ENCODE measurements around the gene TEX53.
A peak's percentile ranks its signal among the peaks of the same experiment; 100 is the strongest.

TEX53 gene

DNA sequence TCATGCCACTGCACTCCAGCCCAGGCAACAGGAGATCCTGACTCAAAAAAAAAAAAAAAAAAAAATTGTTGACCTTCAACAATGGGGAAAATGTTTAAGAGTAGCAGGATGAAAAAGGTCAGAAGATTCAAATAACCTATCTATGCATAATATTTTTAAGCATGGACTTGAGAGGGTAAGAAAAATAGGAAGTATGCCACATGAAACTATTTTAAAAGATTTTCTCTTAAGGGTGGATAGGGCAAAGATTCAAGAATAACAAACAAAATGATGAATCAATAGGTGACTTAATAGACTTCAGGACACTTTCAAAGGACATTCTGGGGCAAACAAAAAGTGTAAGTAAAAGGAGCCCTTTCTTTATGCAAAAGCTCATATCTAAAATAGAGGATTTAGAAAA lies 21.2 kb upstream of the TEX53 start:
- DNase-seq (ENCODE audit: low read depth), result no peak

DNA sequence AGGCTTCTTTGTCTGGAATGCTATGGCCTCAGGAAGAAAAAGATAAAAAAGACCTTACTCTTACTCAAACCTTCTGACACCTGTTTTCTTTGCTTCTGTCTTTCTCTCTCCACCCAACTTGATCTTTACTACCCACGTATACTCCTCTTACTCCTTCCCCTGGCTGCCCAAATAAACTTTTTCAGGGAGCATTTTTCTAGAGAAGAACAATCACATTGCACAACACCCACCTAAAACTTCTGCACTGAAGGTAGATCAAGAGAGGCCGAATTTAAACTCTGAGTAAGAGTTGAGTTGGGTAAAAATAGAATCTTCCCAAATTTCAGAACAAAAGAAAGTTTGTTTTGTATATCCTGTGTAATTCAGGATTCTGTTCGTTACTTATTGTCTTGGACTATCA lies 20.5 kb upstream of the TEX53 start:
- DNase-seq (ENCODE audit: low read depth), result no peak

DNA sequence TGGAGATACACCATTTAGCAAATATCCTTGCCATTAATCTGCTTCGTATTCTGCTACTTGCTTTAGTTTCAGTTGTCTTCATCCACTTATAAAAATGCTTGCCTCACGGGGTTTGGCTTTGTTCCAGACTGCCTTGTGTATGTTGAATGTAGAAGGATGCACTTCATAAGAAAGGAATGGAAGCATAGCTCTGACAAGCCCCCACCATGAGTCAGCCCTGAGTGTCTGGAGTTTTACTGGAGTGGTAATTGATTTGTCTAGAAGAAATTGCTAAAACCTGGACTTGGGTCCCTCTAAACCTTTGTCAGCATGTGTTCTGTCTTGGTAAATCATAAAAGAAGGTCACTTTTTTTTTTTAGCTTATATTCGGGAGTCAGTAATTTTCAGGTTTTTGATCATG lies 19.8 kb upstream of the TEX53 start:
- DNase-seq (ENCODE audit: low read depth), result no peak

DNA sequence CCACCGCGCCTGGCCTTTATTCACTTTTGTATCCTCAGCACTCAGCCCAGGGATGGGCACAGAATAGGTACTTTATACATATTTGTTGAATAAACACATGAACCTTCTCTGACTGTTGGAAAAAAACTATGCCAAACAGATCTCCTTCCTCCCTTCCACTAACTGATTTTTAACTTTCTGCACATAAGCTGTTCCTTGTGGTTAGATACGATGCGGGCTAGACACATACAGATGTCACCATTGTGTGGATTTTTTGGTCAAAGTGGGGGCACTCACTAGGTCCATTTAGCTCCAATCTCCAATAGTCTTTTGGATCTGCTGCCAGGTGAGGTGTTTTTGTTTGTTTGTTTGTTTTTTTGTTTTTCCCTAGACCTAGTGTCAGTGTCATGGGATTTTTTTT lies 19.3 kb upstream of the TEX53 start:
- DNase-seq (ENCODE audit: low read depth), result no peak

DNA sequence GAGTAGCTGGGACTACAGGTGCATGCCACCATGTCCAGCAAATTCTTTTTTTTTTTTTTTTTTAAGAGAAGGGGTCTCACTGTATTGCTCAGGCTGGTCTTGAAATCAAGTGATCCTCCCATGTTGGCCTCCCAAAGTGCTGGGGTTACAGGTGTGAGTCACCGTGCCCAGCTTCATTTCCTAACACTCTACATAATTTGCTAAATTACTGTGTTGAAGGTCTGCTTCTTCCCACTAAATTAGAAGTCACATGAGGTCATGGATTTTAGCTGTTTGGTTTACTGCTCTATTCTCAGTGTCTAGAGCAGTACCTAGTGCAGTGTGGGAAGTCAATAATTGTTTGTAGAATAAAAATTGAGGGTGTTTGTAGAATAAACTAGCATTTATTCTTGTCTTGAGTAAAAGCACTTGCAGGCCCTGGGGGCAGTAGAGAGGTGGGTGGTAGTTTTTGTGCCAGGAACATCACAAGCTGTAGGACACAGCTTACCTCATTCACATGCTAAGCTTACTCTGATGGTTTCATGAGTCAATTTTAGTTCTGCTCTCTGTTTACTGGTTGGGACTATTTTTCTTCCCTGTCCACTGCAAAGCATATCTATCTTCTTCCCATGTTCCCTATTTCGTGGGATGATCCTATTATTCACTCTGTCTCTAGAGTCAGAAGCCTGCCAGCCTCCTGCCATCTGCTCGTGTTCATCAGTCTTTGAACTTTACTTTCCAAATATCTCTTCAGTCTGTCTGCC lies 17.4 kb upstream of the TEX53 start:
- no peak for DNase-seq (ENCODE audit: low read depth)

DNA sequence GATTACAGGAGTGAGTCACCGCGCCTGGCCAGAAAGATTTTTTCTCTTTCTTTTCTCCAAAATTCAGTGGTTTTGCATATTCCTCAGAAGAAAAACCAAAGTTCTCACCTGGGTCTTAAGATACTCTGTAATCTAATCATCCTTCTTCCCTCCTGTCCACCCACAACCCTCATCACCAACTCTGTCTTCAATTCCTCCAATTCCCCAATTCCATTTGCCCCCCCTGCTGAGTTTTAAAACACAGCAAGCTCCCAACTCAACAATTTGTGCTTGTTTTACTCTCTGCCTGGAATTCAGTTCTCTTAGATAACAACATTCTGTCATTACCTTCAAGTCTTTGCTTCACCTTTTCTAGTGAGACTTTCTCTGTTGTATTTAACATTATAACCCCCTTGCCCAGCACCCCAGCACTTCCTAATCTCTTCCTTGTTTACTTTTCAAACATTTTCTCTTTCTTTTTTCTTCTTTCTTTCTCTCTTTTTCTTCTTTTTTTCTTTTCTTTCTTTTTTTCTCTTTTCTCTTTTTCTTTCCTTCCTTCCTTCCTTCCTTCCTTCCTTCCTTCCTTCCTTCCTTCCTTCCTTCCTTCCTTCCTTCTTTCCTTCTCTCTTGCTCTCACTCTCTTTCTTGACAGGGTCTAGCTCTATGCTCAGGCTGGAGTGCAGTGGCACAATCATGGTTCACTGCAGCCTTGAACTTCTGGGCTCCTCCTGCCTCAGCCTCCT lies 16.6 kb upstream of the TEX53 start:
- DNase-seq (ENCODE audit: low read depth), result no peak

DNA sequence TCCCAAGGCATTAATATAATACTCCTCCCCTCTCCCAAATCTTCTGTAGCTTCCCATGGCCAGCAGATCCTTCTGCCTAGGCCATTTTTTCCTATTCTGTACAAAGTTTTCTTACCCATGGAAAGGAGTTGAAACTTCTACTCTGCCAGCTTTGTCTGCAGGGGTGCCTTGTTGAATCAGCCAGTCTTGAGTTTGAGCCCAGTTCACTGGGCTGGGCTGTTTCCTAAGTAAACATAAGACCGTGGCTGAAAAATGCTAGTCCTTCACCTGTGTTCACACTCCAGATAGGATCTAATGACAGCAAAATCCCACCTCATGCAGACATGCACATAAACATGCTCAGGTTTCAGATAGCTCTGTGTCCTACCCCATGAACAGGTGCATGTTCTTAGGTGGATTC lies 14.0 kb upstream of the TEX53 start:
- DNase-seq (ENCODE audit: low read depth), result no peak

DNA sequence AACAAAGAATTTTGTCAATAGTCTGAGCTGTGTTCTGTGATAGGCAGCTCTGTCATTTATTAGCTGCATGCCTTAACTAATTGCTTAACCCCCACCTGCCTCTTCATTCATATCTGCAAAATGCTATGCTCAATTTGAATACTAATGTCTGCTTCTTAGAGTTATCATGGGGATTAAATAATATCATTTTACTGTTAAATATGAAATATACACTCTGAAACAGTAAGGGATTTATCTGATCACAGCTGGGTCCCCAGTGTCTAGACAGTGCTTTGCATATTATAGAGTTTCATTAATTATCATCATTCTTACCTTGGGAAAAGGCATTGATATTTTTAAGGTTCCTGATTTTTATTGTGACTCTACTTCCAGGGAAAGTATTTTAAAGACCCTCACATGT lies 12.4 kb upstream of the TEX53 start:
- DNase-seq (ENCODE audit: low read depth), result no peak

DNA sequence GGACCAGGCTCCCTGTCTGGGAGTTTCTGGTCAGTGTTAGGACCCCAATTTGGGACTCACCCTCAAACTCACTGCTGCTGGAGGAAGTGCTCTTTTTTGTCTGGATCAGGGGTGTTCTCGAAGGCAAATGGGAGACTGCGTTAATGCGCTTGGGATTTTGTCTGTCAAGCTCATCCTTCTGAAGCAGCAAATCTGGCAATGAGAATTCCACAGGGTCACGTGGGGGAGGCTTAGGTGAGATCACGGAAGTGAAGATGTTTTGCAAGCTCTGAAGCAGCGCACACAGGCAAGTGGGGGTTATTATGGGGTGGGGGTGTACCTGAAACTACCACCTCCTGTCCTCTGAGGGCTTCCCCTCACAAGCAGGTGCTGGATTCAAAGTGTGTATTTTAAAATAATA lies 10.5 kb upstream of the TEX53 start:
- DNase-seq (ENCODE audit: low read depth), result no peak

DNA sequence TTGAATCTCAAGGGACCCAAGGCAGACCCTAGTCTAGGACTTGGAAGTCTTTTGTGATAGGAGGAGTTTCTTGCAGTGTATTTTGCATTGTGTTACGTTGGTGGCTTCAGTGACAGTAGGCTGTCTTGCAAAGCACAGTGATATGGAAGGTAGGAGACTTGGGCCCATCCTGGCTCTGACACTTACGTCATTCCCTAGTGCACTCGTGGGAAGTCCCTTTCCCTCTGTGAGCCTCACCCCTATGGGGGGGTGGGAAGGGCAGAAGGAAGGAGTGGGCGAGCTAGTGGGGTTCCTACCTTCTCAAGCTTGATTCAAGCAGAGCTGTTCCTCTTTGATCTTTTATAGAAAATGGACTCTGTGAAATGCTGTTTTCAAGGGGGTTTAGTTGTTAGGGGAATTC lies 9.2 kb upstream of the TEX53 start:
- DNase-seq (ENCODE audit: low read depth), result no peak

DNA sequence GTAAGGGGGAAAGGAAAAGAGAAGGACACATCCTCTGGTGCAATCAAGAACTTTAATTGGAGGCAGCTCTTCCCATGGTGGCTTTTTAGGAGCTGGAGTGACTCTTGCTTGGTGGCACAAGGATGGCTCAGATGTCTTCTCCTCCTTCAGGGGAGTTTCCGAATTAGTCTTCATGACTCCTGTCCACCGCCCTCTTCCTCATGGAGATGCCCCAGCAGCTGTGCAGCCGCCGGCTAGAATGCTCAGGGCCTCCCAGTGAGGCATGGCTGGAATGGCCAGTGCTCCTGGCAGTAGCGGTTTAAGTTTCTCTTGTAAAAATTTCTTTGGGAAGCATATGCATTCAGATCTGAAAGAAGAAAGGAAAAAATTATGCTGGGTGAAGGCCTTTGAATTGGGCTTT lies 8.8 kb upstream of the TEX53 start:
- DNase-seq (ENCODE audit: low read depth), result no peak

DNA sequence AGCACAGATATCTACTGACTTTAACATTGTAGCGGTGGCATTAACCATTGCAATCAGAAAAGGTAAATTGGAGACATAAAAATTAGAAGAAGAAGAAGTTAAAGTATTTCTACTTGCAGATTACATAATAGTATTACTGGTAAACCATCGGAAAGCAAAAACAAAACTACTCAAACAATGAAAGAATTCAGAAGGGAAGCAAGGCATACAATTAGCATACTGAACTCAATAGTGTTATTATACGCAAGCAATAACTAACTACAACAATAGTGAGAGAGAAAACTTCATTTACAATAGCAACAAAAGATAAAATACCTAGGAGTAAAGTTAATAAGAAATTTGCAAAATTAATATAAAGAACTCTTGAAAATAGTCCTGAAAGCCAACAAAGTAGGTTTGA lies 6.6 kb upstream of the TEX53 start:
- DNase-seq (ENCODE audit: low read depth), result no peak

DNA sequence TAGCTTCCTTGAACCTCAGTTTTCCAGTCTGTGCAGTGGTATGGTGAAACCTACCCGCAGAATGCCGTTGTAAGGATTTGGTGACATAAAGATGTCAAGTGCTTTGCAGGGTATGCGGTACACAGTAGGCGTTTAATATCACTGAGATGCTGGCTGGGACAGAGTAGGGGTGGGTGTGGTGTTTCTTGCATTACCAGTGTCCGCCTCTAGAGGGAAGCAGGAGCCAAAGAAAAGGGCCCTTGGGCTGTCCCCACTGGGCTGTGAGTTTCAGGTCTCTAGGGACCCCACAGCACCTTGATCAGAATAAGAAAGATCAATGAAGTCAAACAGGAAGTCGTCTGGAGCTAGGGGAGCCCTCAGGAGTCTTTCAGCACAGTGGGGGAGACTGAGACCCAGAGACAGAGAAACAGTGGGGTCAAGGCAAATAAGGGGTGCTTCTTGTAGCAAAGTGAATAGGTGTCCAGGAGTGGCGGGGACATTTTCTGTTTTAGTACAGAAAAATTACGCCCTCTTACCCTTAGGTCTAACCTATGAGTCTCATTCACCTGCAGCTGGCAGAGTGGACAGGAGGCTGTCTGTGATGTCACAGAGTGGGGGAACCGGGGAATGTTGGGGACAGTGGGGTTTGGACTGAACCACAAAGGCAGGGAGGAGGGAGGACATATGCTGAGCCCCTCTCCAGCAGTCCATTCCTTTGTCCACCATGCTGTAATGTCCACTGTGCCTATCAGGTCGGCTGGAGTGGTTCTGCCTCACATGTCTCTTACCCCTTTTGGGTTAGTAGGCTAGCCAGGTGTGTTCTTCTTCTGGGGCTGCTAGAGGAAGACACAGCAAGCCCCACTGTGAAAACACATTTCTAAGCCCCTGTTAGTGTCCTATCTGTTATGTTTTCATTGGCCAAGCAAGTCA lies 4.7 kb upstream of the TEX53 start:
- DNase-seq (ENCODE audit: low read depth), result no peak

DNA sequence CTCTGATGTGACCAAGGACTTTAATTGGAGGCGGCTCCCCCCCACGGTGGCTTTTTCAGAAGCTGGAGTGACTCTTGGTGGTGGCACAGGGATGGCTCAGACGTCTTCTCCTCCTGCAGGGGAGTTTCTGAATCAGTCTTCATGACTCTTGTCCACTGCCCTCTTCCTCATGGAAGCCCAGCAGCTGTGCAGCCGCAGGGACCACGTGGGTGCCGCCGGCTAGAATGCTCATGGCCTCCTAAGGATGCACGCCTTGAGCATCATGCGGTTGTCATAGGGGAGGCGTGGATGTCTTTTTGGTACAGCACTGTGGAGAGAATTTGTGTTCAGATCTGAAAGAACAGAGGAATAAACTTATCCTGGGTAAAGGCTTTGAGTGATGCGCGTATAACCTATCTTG lies 1.3 kb downstream of the TEX53 start:
- no peak for DNase-seq (ENCODE audit: low read depth)

DNA sequence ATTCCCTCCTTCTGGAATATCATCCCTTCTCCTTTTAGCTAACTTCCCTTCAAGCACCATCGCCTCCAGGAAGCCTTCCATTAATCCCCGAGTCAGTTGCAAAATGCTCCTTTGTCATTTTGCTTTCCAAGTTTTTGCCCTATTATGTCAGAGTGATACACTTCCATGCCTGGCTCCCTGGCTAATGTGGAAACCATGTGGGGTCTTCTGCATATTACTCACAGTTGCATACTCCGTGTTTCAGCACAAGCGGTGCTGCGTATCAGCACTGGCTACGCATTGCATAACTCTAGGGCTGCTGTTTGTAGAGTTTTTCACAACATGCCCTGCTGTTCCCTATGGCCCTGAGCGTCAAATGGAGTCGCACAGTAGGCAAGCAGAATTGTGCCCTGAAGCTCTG lies 1.9 kb downstream of the TEX53 start:
- DNase-seq (ENCODE audit: low read depth), result no peak

DNA sequence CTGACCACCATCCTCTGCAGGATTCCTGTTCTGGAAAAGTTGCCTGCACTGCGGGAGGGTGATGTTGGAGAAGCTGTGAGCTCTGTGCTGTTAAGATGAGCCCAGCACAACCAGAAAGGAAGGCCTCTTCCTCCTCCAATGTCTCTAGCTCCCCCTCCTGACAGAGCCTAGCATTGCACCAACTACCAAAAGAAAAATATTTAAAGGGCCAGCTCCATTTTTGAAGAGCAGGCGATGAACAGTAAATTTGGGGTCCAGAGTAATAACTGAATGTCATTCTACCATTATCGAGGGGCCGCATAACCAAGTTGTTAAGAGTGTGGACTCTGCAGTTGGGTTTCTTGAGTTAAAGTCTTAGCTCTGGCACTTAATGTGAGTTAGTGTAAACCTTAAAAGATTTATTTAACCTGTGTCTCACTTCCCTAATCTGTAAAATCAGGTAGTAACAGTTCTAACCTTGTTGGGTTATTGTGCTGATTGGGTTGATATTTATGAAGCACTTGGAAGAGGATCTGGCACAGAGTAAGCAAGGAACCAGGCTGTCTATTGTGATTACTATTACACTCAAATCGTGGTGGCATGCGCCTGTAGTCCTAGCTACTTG lies 3.9 kb downstream of the TEX53 start:
- peak; percentile 32 for DNase-seq (ENCODE audit: low read depth)

DNA sequence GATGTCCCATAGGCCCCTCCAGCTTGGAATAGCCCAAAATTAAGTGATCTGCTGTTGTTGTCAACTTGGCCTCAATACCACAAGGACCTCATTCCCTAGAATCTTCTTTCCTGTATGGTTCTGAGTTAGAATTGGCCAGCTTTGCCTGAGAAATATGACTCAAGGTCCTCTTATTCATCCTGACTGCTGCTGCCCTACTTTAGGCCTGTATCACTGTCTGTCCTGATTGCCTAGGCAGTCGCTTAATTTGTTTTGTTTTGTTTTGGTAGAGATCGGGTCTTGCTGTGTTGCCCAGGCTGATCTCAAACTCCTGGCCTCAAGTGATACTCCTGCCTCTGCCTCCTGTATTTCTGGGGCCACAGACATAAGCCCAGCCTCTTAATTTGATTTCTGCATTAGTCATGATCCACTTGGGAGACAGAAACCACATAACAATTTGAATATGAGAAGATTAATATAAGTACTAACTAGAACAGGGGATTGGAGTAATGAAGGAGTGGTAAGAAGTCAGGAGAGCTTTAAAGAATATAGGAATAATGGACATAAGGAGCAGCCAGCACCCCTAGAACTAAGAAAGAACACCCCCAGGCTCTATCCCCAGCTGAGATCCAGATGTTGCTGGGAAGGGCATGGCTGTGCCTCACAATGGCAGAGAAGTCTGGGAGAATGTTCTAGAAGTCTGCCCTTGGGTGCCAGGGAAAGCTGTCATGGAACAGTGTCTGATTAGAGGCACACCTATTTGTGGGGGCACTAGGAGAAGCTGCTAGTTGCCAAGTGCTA lies 4.6 kb downstream of the TEX53 start:
- DNase-seq (ENCODE audit: low read depth), result no peak

DNA sequence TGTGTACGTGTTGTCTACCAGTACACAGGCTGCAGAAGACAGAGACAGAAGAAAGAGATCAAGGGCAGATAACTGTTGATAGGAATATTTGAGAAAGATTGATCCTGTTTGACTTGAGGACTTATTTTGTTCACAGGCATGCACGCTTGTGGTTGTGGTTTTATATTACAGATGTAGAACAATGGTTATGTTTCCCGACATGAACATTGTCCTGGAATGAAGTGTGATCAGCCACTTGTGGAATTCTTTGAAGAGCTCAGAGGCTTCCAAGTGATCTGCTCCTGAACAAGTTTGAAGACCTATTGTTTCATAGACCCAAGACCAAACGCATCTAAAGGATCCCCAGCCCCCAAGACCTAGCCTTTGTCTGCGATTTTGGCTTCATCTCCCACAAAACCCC lies 13.7 kb downstream of the TEX53 start:
- DNase-seq (ENCODE audit: low read depth), result no peak

DNA sequence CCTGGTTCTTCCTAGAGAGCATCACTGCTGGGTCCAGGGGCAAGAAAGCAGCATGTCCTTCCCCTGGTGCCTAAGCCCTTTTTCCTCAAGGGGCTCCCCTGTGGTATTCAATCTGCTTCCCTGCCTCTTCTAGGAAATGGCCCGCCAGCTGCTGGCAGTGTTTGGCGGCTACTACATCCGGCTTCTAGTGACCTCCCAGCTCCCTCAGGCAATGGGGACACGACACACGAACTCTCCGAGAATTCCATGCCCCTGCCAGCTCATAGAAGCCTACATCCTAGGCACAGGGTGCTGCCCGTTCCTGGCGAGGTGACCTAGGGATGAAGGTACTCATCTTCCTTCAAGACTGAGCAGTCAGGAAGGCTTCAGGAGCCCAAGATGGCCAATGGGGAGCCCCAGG lies 14.6 kb downstream of the TEX53 start:
- DNase-seq (ENCODE audit: low read depth), result no peak

DNA sequence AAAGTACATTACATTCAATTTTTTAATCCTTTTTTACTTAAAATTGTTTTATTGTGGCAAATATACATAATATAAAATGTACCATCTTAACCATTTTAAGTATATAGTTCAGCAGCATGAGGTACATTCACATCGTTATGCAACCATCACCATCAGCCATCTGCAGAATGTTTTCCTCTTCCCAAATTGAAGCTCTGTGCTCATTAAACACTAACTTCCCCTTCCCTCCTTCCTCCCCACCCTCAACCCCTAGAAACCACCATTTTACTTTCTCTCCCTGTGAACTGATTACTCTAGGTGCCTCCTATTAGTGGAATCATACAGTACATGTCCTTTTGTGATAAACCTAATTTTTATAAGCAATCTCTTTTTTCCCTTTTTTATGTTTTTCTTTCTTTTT lies 15.6 kb downstream of the TEX53 start:
- no peak for DNase-seq (ENCODE audit: low read depth)

DNA sequence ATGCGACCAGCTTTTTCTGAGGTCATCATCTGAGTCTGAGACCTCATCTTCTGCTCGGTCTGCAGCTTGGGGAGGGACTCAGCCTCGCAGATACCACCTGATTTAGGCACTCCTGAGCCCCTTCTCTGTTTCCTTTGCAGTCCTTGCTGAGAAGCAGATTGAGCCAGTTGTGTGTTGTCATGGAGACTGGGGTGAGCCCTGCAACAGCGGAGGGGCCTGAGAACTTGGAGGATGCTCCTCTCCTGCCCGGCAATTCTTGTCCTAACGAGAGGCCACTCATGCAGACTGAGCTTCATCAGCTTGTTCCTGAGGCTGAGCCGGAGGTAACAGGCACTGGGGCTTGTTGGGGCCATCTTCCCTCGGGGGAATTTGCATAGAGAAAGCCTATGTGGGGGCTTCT lies 19.2 kb downstream of the TEX53 start:
- DNase-seq (ENCODE audit: low read depth), result no peak

DNA sequence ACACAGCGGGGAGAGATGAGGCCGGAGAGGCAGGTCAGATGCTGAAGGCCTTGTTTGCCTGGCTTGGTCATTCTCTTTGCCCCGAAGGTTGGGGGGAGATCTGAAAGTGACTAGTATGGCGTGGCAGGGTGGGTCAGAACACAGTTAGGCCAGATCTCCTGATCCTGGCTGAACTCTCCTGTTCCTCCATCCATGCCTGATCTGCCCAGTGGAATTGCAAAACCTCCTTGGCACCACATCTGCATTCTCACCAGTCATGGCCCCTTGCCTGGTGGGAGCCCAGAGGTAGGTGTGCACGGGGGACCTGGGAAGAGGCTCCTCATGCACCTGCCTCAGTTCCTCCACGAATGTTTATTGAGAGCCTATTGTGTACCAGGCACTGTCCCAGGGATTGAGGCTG lies 23.2 kb downstream of the TEX53 start:
- DNase-seq (ENCODE audit: low read depth), result no peak
